ENCODE measurements around the gene ZNG1A.
"Not testable (repeated sequence)": the region's sequence is repeated elsewhere in the genome, so short reads cannot be mapped to it uniquely, and the experiment has no call there.

ZNG1A gene

GRCh38 chr9:178970-179383 lies at the start of gene ZNG1A:
Gene ZNG1A, minus strand, starts transcription at chr9:179056. Its CDS starts 87 bp downstream, at chr9:178969.
- H3K36me3 ChIP-seq (replicated peaks); in situ Hi-C loops (cut with MboI; ENCODE audit: low sequenced_read_pairs); H3K4me1 ChIP-seq; H3K9me3 ChIP-seq; DNase-seq (ENCODE audit: low spot score in 2 of 2); H3K27me3 ChIP-seq (ENCODE audit: low read depth): not testable (repeated sequence)
- H3K4me3 ChIP-seq: peak within 1 kb of the TSS; percentile 23

GRCh38 chr9:227860-228259 lies 49.0 kb upstream of the ZNG1A start:
- DNase-seq (ENCODE audit: low spot score in 2 of 2): no peak

GRCh38 chr9:224582-225520 lies 46.0 kb upstream of the ZNG1A start:
- in situ Hi-C loops (cut with MboI; ENCODE audit: low sequenced_read_pairs): no loop called here
- H3K27me3 ChIP-seq (ENCODE audit: low read depth): no peaks in the 10 kb centered on the region
- no peak for DNase-seq (ENCODE audit: low spot score in 2 of 2)
- peaks cover 6% of the 10 kb centered on the region; the same call in 1 of the 2 replicates for H3K4me1 ChIP-seq
- H3K36me3 ChIP-seq (replicated peaks): no peaks in the 10 kb centered on the region
- H3K9me3 ChIP-seq: no peaks in the 10 kb centered on the region
- no peak overlapping the region for H3K4me3 ChIP-seq

More at GRCh38 chr9:227860-228259, 49.0 kb upstream of the ZNG1A start:
- peaks cover under 1% of the 10 kb centered on the region; the same call in 1 of the 2 replicates for H3K4me1 ChIP-seq
- H3K4me3 ChIP-seq: no peak overlapping the region
- H3K36me3 ChIP-seq (replicated peaks): no peaks in the 10 kb centered on the region
- no peaks in the 10 kb centered on the region for H3K27me3 ChIP-seq (ENCODE audit: low read depth)
- H3K9me3 ChIP-seq: no peaks in the 10 kb centered on the region
- in situ Hi-C loops (cut with MboI; ENCODE audit: low sequenced_read_pairs): no loop called here

DNA sequence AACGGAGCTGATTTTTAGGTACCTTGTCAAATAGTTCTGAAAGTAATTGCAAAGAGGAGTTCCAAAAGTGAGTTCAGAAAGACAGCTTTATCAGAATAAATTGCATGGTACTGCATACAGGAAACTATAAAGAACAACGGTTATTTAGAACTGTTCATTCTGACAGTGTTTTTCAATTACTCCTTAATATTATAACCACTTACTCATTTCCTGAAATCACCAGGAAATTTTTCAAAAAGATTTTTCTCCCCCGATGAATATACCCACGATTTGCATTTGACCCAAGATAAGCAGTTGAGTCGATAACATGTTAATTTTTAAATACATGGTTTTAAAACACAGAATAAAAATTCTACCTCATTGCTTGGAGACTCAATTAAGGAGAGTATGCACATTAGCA lies 45.2 kb upstream of the ZNG1A start:
- in situ Hi-C loops (cut with MboI; ENCODE audit: low sequenced_read_pairs): no loop called here
- Histone ChIP-seq H3K27me3 (ENCODE audit: low read depth) (no peaks in the 10 kb centered on the region), H3K9me3 (no peaks in the 10 kb centered on the region), H3K4me1 (peaks cover 6% of the 10 kb centered on the region; the same call in 1 of the 2 replicates), H3K36me3 (replicated peaks) (no peaks in the 10 kb centered on the region), H3K4me3 (no peak overlapping the region)
- DNase-seq (ENCODE audit: low spot score in 2 of 2): no peak

DNA sequence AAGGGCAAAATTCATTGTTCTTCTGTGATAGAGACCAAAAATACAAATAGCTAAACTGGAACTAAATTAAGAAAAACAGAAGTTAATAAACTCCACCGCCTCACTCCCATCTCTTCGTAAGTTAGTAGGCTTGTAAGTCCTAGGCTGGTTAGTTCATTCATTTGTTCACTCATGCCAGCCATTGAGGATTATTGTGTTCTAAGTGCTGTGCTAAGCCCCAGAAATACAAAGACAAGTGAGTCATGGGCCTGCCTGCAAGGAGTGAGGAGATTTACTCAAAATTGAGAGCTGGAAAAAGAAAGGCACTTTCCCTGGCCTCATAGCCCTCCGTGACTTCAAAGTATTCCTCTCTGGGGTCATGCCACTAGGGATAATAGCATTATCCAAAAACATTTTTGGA lies 44.3 kb upstream of the ZNG1A start:
- Histone ChIP-seq H3K36me3 (replicated peaks) (no peaks in the 10 kb centered on the region), H3K27me3 (ENCODE audit: low read depth) (no peaks in the 10 kb centered on the region), H3K4me3 (no peak overlapping the region), H3K4me1 (peaks cover 6% of the 10 kb centered on the region; the same call in 1 of the 2 replicates), H3K9me3 (no peaks in the 10 kb centered on the region)
- DNase-seq (ENCODE audit: low spot score in 2 of 2): no peak
- in situ Hi-C loops (cut with MboI; ENCODE audit: low sequenced_read_pairs): no loop called here

GRCh38 chr9:221989-222776 lies 43.3 kb upstream of the ZNG1A start:
- H3K4me1 ChIP-seq: peaks cover 6% of the 10 kb centered on the region; the same call in 1 of the 2 replicates
- no peaks in the 10 kb centered on the region for H3K36me3 ChIP-seq (replicated peaks)
- H3K27me3 ChIP-seq (ENCODE audit: low read depth): no peaks in the 10 kb centered on the region
- H3K4me3 ChIP-seq: no peak overlapping the region
- H3K9me3 ChIP-seq: no peaks in the 10 kb centered on the region
- no peak for DNase-seq (ENCODE audit: low spot score in 2 of 2)
- in situ Hi-C loops (cut with MboI; ENCODE audit: low sequenced_read_pairs): no loop called here

GRCh38 chr9:219670-220365 lies 41.0 kb upstream of the ZNG1A start:
- Histone ChIP-seq H3K36me3 (replicated peaks) (no peaks in the 10 kb centered on the region), H3K27me3 (ENCODE audit: low read depth) (no peaks in the 10 kb centered on the region), H3K4me1 (peaks cover 6% of the 10 kb centered on the region; the same call in 1 of the 2 replicates), H3K9me3 (no peaks in the 10 kb centered on the region), H3K4me3 (no peak overlapping the region)
- no peak for DNase-seq (ENCODE audit: low spot score in 2 of 2)
- in situ Hi-C loops (cut with MboI; ENCODE audit: low sequenced_read_pairs): no loop called here

DNA sequence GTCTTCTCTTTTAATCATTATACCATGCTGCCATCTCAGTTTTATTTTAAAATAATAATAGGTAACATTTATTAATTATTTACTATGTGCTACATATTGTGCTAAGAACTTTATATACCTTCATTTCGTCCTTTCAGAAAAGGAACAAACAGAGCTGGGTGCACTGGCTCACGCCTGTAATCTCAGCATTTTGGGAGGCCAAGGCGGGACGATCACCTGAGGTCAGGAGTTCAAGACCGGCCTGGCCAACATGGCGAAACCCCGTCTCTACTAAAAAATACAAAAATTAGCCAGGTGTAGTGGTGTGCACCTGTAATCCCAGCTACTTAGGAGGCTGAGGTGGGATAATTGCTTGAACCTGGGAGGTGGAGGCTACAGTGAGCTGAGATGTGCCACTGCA lies 40.2 kb upstream of the ZNG1A start:
- H3K27me3 ChIP-seq (ENCODE audit: low read depth); DNase-seq (ENCODE audit: low spot score in 2 of 2); in situ Hi-C loops (cut with MboI; ENCODE audit: low sequenced_read_pairs); H3K36me3 ChIP-seq (replicated peaks); H3K4me3 ChIP-seq; H3K4me1 ChIP-seq; H3K9me3 ChIP-seq: not testable (repeated sequence)

DNA sequence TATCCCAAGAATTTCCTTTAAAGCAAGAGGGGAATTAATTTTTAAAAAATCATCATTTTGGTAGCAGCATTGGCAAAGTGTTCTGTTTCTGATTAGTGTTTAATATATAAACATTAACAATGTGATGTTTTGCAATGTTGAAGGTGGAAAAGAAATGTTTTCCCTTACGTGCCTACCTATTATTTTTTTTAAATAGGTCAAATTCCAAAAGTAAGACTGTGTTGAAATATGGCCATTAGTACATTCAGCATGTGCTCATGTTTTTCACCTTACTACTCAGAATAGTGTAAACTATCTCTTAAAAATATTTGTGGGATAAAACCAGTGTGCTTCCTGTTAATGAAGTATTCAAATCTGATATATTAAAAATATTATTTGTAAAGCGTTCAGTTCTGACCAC lies 39.1 kb upstream of the ZNG1A start:
- in situ Hi-C loops (cut with MboI; ENCODE audit: low sequenced_read_pairs): no loop called here
- Histone ChIP-seq H3K27me3 (ENCODE audit: low read depth) (no peaks in the 10 kb centered on the region), H3K4me1 (peaks cover 8% of the 10 kb centered on the region; the same call in 1 of the 2 replicates)

GRCh38 chr9:216866-217265 lies 38.0 kb upstream of the ZNG1A start:
- H3K9me3 ChIP-seq: no peaks in the 10 kb centered on the region
- H3K27me3 ChIP-seq (ENCODE audit: low read depth): no peaks in the 10 kb centered on the region
- no peaks in the 10 kb centered on the region for H3K36me3 ChIP-seq (replicated peaks)
- H3K4me3 ChIP-seq: no peak overlapping the region
- in situ Hi-C loops (cut with MboI; ENCODE audit: low sequenced_read_pairs): no loop called here
- DNase-seq (ENCODE audit: low spot score in 2 of 2): no peak
- 0 out of 2 replicates have a peak, but pooled peaks cover 2% of the 10 kb centered on the region for H3K4me1 ChIP-seq

More for the DNA sequence above, 39.1 kb upstream of the ZNG1A start:
- H3K36me3 ChIP-seq (replicated peaks): no peaks in the 10 kb centered on the region
- H3K9me3 ChIP-seq: no peaks in the 10 kb centered on the region
- no peak overlapping the region for H3K4me3 ChIP-seq
- no peak for DNase-seq (ENCODE audit: low spot score in 2 of 2)

DNA sequence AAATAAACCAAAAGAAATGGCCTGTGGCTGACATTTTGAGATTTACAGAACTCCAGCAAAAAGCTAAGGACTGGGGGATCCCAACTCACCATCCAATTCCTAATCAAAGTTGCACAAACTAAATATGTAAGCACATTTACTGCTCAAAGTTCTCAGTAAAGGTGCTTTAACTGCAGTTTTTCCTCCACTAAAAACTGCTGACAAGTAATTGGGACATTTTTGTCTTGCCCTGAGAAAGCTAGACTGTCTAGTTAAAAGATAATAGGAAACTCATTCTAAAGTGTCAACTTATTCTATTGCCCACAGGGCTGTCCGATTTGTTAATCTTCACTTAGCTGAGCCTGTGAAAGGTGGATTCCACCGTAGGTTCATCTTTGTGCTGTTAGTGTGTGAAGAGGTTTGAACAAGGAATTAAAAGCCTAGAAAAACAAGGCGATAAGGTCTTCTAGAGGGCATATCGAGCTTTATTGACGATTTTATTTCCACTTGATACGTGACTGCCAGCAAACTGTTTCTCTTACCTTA lies 36.8 kb upstream of the ZNG1A start:
- Histone ChIP-seq H3K4me3 (peak overlapping the region; percentile 52), H3K27me3 (ENCODE audit: low read depth) (no peaks in the 10 kb centered on the region)

DNA sequence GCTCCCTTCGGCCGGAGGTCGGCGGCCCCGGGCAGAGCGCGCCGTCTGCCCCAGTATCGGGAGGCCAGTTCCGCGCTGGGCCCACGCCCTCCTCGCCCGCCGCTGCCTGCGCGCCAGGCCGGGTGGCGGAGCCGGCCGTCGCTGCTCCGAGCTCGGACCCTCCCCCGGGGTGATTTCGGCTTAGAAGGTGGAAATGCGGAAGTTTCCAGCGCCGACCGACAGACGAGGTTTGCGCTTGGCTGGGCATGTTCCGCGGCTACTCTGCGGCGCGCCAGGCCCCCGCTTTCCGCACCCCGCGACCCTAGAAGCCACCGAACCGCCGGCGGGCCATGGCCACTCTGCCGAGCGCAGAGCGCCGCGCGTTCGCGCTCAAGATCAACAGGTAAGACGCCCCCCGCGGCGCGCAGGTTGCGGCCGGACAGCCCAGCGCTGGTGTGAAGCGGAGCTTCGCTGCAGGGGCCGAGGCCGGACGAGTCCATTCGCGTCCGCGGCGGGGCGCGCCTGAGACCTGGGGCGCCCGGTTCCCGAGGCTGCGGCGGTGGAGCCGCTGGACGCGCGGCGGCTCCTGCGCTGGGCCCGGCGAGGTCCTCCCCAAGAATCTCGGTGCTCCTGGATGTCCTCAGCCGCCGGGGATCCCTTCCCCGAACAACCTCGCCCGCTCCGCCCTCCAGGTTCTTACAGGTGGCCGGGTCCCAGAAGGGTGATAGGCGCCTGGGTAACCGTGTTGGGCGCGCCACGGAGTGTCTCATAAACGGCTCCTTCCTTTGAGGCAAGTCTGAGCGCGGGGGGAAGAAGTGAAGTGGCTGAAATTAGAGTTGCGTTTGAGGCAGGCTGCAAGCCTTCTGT lies 36.0 kb upstream of the ZNG1A start, which contains the start of gene DOCK8:
DOCK8 (plus strand) TSS at position 218 of the 846 bp plus-strand sequence; CDS start at position 330, 112 bp downstream.
- no peaks in the 10 kb centered on the region for H3K9me3 ChIP-seq
- 0 out of 2 replicates have a peak, but pooled peaks cover 2% of the 10 kb centered on the region for H3K4me1 ChIP-seq
- no peaks in the 10 kb centered on the region for H3K27me3 ChIP-seq (ENCODE audit: low read depth)
- in situ Hi-C loops (cut with MboI; ENCODE audit: low sequenced_read_pairs): no loop called here
- DNase-seq (ENCODE audit: low spot score in 2 of 2): peak; percentile 48 to 79
- no peaks in the 10 kb centered on the region for H3K36me3 ChIP-seq (replicated peaks)
- peak within 1 kb of the TSS; percentile 52 for H3K4me3 ChIP-seq

More for the DNA sequence above, 36.8 kb upstream of the ZNG1A start:
- Histone ChIP-seq H3K36me3 (replicated peaks) (no peaks in the 10 kb centered on the region), H3K9me3 (no peaks in the 10 kb centered on the region), H3K4me1 (0 out of 2 replicates have a peak, but pooled peaks cover 2% of the 10 kb centered on the region)
- in situ Hi-C loops (cut with MboI; ENCODE audit: low sequenced_read_pairs): no loop called here
- no peak for DNase-seq (ENCODE audit: low spot score in 2 of 2)

Measured in HAP-1 (cell line).